ENCODE measurements around the gene TNK2.

DNA sequence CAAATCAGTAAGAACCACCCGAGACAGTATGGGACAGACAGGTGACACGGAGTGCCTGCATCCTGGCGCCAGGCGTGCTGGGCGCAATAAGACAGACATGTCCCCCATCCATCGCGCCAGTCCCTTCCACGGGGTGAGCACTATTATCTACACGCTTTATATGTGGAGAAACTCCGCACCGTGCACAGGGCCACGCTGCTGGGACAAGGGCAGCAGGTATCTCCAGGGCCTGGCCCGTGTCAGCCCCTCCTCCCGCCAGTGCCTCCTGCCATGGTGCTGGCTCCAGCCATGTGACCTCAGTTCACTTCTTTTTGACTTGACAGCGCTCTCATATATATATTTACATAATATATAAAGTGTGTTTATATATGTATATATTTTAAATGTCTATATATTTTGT, 42.6 kb downstream of the TNK2 start:
- TF ChIP-seq EZH2 (IDR thresholded peaks at IDR 0.05; ENCODE audit: insufficient read depth, poor library complexity, severe bottlenecking) (no peak), EZH2phosphoT487 (IDR thresholded peaks at IDR 0.05; ENCODE audit: insufficient read depth, low read depth) (no peak)

Measured in GM23248 (cell line).